Measurements from ENCODE around the gene TSPAN5.
A peak's percentile ranks its signal among the peaks of the same experiment; 100 is the strongest.

Gene TSPAN5

DNA sequence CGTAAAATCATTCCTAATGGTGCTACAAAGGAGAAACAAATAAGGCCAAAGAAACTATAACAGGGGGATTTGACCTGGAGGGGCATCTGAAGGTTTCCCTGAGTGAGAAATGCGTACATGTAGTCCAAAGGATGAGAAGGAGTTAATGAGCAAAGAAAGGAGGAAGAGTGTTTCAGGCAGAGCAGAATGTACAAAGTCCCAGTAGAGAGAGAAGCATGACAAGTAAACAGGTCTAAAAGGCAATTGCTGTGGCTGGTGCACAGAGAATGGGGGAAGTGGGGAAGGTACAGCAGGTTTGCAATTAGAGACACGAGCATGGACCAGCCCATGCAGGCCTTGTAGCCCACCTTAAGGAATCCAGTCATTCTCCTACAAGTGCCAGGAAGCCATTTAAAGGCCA, 145.5 kb downstream of the TSPAN5 start:
- peak; percentile 15 for DNase-seq

DNA sequence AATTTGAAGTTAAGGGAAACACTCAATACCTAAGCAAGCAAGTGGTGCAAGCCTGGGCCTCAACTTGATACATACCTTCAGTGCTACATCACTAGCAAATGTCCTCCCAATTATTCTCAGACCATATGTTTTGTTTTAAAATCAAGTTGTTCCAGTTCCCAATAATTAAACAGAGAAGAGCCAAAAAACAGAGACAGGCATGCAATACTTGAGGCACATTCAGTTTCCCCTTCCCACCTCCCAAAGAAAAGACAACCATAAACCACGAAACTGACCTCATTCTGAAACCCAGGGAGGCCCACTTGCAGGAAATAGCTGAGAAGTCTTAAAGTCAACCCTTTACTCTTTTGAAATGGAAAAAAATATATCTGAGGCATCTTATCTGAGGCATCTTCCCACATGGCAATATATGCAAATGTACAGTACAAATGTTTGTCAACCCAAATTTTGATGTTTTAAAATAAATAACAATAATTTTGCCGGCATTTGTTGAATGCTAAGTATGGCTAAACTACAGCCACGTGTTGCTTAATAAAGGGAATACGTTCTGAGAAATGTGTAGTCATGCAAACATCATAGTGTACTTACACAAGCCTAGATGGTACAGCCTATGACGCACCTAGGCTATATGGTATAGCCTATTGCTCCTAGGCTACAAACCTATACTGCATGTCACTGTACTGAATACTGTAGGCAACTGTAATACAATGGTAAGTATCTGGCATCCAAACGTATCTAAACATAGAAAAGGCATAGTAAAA, 147.5 kb downstream of the TSPAN5 start:
- peak; percentile 42 for DNase-seq

DNA sequence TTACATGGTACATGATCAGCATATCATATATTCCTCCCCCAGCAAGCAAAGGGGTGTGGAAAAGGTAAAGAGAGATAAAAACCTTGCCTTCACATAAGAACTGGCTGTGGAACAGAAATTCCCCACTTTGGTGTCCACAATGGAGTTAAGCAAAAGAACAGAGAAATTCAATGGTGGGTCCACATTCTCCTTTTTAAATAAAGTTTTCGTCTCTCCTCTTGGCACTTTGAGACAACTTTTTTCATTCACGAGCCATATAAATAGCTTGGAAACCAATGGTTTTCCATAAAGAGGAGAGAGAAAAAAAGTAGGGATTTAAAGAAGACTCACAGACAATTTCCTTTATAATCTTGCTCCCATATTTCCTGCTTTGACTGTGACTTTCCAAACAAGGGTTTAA, 148.1 kb downstream of the TSPAN5 start:
- DNase-seq = no peak

DNA sequence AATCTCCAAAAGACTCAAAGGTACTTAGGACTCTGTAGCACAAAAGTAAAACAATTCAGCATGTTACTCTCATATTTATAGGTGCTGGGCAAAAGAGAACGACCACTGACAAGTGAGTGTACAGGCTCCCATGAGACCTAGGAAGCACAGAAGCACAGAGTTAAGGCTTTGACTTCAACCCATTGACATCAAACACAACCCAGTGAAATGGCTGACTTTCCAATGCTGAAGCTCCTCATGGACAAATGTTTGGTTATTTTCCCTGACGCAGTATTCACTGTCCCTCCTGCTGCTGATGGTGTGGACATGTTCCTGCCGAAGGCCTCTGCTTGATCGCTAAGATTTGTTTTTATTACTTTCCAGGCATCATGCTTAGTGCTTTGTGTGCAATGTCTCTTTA, 148.7 kb downstream of the TSPAN5 start:
- DNase-seq = no peak

DNA sequence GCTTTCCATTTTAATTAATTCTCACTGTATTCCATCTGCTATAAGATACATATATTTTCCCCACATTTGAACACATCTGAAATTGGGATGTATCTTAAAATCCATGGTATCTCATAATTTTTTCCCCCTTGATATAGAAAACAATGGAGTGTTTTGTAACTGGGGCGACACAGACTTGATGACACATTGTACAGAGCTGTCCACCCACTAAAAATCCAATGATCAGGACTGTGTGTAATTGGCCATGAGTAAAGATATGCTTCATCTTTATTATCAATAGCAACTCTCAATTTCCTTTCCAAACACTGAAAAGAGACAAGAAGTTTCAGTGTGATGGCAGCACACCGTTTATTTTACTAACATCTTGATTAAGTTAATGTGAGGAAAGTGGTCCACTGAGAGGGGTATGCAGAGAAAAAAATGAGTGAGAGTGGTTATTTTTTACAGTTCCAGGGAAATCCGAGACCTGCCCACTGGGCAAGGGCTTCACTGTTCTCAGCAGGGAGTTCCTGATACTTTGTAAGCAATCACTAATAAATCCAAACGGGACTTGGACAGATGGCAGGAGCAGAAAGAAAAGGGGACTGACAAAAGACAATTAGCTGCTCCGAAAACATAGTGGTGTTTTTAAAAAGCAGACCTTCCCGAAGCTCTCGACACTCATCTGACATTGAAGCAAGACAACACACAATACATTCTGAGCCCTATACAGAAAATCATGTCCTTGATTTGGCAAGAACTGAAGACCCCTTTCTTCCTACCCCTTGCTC, 149.4 kb downstream of the TSPAN5 start:
- no peak for DNase-seq

DNA sequence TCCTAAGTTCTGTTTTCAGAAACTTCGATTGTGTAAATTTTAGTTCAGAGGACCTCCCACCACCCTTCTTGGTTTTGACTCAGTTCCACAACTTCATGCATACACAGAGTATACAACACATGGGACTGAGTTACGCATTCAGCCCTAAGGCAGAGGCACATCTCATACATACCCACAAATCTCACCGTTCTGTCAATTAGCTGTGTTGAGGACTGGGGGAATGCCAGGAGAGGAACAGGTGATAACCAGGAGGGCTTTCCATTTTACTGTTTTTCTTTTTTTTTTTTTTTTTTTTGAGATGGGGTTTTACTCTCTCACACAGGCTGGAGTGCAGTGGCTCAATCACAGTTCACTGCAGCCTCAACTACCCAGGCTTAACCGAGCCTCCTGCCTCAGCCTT, 150.2 kb downstream of the TSPAN5 start:
- no peak for DNase-seq

DNA sequence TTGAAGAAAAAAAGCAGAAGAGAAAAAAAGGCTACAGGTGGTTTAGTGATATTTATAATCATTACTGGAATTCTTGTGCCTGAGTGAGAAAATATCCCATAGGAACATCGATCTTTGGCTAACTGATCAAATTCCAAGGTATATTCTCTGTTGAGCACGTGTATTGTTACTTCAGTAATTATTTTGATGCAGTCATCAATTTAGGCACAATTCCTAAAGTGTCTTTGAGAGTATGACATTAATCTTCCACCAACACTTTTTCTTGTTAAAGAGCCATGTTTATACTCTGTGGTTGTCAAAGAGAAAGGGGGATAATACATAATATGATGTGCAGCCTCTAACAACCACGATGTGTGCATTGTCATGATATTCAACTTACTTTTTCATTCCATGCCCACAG, 151.1 kb downstream of the TSPAN5 start:
- no peak for DNase-seq

DNA sequence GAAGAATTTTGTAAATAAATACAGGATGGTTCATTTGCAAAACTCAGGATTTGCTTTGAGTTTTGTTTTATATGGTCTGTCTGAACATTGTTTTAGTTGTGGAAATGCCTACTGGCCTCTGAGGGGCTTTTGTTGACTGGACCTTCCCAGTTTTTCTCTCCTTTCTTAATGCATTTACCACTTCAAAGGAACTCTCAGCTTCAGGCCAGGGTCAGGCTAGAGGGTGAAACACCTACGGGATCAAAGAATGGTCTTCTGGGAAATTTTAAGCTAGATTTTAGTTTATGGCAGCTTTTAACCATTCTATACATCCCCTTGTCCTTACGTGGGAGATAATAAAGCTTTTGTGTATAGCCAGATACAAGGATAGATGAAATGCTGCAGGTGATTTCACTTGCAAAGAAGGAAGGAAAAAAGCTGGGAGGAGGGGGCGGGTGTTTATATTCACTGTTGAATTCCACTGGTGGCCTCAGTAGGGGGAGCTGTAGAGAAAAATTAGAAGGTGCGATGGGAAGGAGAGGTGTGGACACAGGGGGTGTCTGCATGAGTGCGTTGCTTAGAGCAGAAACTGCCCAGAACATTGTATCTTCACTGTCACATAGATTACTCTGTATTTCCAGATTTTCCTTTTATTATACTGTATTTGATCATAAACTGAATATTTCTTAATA, 151.8 kb downstream of the TSPAN5 start:
- DNase-seq = no peak

DNA sequence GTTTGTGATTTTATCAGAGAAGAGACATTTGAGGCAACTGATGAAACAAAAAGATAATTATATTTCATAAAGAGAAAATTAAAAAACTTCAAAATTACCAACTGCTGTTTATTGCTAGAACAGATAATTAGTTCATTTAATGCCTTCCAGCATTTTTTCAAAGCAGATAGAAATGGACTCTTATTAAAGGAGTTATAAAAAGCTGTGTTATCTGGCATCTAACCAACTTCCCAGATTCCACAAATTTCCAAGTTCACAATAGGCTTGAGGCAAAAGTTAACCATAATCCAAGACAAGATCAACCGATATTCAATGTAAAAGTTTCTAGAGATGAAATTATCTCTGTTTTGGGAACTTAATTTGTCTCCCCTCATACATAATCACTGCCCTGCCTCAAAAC, 152.4 kb downstream of the TSPAN5 start:
- DNase-seq = no peak

DNA sequence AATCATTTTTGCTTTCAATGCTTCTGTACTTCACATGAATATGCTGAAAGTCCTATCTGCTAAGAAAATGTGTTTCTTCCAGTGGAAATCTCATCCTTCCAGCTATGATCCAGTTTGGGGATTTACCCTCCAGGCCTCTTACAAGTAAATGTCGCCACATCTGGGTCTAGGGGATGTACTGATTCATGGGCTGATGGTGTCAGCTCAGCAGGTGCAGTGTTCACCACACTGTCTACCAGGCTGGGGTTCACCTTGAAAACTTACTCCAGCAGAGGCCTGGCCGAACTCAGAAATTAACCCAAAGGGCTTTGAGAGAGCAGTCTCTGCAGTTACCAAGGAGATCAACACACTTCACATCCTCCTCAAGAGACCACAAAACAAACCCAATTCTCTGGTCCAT, 154.3 kb downstream of the TSPAN5 start:
- no peak for DNase-seq

DNA sequence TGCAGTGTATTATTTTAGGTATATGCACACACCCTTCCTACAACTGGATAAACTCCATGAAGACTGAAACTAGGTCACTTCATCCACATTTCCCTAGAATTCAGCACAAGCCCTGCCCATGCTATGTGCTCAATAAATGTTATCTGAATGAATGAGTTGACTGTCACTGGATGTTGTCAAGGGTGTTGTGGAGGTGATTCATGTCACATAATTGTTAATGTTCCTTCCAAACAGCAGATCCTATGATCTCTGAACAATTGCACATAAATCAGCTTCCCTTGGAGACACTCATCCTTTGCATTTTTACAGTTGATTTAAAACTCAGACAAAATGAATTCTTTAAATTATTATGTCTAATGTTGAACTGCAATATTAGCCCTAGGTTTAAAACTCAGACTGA, 154.7 kb downstream of the TSPAN5 start:
- no peak for DNase-seq

DNA sequence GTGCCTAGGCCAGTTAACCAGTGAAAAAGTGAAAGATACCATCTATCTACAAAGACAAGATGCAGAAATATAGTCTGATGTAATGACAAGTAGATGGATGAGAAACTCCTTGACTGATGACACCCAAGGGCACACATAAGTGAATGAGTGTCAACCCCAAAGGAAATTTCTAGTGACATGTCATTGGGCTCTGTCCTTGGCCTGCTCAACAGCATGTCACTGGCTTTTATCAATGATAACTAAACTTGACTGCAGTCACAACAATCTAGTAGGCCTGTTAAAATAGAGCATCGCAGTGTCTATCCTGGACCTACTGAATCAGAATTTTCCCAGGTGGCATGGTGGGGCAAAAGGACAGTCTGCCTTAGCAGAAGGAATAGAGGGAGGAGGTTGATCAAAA, 155.8 kb downstream of the TSPAN5 start:
- no peak for DNase-seq

DNA sequence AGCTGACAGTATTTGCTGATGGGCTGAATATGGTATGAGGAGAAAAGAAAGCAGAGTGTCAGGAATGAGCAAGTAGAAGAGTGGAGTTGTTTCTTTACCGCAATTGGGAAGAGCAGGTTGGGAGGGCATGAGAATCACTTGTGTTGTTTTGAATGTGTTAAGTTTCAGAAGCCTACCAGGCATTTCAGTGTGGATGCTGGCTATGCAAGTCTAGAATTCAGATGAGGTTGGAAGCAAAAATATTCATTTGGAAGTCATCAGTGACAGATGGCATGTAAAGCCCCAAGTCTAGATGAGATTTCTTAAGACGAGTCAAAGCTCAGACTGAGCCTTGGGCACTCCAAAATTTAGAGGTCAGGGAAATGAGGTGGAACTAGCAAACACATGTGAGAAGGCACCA, 156.4 kb downstream of the TSPAN5 start:
- no peak for DNase-seq

DNA sequence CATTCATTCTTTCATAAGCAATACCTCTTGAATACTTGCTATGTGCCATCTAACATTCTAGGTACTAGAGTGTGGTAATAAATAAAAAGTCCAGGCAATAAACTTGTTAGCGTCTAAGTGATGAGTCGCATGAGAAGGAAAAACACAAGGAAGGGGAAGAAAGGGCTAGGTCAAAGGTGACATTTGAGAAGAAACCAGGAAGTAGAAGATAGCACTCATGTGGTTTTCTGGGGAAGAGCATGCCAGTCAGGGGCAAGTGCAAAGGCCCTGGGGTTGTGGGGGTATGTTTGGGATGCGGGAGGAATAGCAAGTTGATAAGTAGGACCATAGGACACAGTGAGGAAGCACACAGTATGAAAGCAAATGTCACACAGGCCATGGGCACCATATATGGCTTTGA, 157.0 kb downstream of the TSPAN5 start:
- no peak for DNase-seq

DNA sequence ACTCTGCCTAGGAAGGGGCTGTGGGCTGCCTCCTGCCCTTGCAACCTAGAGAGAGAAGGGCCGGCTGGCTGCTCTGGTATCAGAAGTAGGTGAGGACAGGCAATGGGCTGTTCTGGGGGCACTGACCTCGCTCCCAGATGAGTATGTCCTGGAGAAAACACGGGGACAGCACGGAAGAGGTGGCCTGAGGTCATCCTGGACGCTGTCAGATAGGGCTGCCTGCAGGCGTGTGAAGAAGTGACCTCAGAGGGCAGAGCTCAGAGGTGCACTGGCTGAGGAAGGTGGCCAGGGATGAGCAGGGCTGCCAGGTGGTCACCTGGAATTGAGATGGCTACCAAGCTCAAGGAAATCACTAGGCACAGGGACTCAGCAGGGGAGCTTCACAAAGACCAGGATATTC, 159.6 kb downstream of the TSPAN5 start:
- no peak for DNase-seq

DNA sequence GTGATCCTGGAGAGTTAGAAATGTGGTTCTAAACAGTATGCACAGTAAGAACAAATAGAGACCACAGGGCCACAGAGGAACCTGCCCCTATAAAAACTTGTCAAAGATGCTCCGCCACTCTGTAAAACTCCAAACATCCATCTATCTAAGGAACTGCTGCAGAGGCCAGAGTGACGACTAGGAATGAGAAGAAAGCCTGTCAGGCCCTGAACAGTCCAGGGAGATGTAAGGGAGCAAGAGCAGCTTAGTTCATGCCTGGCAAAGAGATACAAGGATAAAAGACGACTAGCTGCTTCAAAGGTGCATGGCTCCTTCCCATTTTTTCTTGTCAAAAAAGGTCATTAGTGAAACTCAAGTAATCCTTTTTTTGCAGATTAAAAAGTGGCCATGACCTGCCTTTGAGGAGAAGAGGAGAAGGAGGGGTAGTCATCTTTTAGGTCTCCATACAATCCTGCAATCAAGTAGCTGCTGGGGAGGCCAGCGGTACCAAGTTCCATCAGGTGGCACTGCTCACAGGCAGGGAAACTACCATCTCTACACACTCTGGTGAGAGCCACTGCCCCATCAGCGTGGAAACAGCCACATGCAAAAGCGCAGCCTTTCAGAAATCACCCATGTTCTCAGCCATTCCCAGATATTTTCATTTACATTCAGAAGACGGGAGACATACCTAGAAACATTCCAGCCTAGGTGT, 162.1 kb downstream of the TSPAN5 start:
- no peak for DNase-seq

DNA sequence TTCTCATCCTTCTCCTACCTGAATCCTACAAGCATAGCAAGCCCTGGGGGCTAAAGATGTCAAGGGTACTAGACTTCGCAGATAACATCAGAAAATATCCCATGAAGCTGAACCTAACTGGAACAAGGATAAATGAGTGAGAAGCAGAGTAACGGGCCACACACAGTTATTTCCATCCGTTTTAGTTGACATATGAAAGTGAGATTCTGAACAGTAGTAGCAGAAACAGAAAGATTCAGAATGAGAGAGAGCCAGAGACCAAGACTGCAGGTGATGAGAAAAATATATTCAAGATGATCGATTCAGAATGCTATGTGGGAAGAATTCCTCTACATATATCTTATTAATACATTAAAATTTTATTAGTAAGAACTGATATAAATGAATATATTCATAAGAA, 165.1 kb downstream of the TSPAN5 start:
- DNase-seq = no peak

DNA sequence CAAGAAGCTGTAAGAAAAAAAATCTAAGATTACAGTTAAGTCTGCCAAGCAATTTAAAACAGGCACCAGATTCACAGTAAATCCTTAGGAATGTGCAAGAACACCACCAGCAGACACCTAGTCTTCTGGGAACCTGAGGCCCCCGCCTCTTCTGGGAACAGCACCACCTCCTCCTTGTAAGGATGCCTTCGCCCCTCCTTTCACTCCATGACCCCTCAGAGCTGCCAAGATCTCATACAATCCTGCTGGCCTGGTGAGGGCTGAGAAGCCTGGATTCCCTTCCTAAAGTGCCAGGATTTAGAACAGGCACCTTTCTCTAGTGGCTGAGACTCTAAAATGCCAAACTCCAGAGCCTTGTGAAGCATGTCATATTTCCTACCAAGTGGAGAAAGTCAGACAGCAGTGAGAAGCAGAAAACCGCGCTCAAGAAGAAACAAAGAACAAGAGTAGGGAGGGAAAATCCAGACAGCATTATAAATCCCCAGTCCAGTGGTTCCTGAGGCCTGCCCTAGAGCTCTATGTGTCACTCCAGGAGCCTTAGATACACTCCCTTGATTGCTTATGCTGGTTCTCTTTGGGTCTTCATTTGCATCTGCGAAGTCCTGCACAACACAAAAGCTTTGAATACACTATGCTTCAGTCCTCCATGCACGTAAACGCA, 166.4 kb downstream of the TSPAN5 start:
- DNase-seq = no peak

DNA sequence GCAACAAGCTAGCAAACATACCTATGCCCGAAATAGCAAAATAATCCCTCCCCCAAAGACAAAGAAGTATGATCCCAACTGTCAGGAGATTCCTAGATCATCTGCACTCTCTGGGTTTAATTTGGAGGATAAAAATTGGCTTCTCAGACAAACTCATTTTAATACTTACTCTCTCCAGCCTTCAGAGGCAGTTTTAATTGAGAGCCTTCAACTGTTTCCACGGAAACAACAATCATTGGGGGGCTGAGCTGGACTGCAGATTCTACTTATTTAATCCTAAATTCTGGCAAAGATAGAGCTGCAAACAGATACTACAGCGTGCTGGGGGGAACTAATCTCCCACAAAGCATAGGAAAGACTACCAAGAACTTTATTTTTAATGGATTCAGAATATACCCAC, 168.2 kb downstream of the TSPAN5 start:
- DNase-seq = no peak

DNA sequence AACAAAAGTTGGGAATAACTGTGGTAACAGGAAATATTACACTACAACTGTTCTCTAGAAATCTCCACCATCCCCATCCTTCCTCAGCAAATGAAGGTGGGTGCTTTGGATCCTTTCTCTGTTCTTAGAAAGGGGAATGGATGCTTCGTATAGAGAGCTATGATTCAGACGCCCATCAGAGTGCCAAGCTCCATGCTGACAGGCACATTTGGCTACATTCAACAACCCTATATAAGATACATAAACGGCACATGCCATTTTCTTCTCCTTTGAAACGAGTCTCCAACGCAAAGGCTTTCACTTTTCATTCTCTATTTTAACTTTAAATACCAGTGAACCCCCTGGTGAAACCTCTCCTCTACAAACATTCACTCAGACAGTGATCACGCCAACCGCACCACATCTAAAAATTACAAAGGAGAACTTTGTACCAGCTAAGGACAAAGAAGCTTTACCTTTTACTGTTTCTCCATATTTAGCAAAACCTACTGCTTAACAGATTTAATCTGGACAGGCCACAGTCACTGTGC, 172.5 kb downstream of the TSPAN5 start:
- no peak for DNase-seq

DNA sequence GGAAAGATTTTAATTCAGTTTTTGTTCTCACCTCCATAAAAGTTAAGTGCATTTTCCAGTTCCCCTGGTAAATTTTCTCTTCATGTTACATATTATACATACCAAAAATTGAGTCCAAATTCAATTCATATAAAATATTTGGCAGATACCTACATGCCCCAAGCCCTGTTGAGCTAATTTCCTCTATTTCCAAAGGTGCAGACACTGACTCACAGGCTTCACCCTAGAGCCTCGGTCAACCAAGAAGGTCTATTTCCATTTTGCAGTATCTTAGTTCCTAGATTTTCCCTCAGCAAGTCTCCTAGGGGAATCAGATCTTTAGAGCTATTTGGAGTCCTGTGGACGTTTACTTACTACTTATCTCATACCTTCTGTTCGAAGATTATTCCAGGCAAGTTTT, 174.4 kb downstream of the TSPAN5 start:
- DNase-seq = no peak
